HPDE6-E6E7 (cell line): ENCODE data around the gene C1QL2.

Experiments
- DNase-seq: peaks from one replicate; pipeline ENCODE4 v3.0.0; 2011; ENCODE audit warnings: missing footprints; ENCODE audit errors: extremely low spot score

The C1QL2 gene

GRCh38 chr2:119179202-119179601, 20.7 kb upstream of the C1QL2 start:
- DNase-seq, result no peak

DNA sequence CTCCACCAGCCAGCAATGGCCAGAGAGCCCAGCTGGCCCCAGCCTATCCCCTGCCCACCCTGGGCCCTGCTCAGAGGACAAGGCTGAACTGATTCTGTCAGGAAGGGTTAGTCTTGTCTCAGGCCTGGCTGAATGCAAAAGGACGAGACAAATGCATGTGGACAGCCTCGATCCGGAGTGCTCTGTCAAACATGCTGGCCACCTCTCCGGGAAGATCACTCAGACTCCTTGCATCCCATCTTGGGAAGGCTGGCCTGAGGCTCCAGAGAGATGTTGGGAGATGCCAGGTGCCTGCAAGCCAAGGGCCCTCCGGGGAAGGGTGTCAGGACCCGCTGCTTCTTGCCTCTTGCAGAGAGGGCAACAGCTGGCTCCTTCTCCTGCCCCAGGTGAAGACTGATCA, 20.2 kb upstream of the C1QL2 start:
- no peak for DNase-seq

DNA sequence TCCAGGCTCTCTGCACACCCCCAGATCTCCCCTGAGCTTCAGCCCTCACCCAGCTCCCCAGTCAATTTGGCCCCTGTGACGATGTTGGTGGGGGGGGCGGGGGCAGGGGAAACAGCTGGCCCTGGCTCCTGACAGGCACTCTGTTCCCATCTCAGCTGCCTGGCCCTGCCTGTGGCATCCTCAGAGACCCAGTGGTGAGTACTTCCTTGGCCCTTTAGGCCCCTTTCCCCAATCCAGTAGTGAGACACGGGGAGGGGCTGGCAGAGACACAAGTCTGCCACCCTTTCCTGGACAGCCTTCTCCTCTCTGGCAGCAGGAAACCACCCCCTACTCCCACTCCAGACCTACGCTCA, 19.3 kb upstream of the C1QL2 start:
- DNase-seq, result no peak

DNA sequence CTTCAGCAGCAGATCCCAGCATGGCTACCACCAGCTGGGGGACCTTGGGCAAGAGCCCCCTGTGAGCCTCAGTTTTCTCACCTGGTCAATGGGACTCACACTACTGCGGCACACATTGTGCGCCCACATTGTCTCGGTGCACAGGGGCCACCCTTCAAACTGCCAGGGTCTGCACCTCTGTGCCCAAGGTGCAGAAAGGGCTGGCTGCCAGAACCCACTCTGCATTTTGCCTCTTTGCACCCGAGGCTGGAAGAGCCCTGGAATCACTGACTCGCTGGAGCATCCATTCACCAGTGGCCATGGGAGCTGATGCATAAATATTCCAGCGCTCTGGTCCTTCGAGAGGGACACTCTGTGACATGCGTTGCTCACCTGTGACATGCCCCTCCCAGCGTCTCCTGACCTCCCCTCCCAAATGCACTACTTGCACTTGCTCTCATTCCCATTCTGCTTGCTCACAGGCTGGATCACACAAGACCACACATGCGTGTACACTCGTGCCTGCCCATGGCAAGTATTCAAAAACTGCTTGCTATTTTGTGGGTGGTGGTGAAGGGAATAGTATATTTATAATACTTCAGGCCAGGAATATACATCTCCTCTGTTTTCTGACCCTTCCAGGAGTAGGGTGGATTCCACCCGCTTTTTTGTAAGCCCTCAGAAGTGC, 18.8 kb upstream of the C1QL2 start:
- no peak for DNase-seq

DNA sequence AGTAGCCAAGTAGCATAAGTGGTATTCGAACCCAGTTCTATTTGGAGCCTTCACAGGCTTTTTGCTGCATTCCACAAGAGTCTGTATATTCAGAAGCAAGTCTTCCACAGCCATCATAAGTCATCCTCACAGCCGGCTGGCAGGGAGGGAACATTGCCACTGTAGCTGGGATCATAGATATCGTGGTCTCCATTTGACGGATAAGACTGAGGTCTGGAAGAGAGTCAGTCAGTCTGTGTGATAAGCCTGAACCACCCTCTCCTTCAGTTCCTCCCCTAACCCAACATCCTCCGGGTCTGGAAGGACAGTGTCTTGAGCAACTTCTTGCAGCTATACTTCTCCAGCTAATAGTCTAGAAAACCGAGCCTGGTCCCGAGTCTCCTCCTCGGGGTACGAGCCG, 17.0 kb upstream of the C1QL2 start:
- DNase-seq, result no peak

DNA sequence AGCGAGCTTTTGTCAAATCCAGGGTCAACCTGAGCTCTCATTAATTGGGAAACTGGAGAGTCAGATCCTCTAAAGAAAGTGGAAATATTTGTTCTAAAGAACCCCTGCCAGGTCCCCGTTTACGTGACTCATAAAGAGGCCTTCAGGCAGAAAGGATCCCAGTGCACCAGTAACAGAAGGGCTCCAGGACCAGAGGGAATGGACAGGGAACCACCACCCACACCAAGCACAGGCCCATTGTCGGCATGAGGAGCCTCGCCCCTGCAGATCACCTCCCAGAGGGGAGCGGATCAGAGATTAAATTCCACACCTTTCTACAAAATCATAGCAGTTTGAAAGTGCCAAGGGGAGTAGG, 16.4 kb upstream of the C1QL2 start:
- no peak for DNase-seq

DNA sequence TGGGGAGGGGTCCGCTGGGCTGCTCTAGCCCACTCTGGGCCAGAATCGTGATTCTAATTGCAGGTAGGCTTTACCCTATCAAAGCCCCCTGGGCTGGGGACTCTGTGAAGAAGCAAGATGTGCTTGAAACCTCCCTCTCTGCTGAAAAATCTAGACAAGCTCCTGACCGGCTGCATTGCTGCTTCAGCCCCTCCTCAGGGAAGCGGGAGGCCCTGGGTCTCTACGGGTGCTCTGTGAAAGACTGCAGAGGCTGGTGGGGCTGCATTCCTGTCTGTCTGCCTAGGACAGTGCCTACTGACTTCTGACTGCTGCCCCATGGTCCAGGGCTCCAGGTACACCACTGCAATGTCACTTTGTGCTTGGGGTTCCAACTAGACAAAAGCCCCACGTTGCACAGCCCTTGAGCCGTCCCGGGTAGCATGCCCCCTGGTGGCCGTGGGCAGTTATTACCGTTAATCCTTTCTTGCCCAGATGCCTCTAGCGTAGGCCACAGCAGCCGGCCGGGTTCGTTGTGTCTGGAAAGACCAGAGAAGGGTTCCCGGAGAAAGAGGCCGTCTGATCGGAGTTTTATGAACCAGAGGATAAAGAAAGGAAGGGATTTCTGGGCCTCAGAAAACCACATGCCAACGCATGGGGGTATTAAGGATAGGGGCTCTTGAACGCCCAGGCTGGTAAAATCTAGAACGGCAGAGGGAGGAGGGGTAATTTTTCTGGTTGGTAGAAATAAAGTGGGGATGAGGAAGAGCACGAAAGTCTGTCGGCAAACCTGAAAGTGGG, 15.9 kb upstream of the C1QL2 start:
- no peak for DNase-seq

DNA sequence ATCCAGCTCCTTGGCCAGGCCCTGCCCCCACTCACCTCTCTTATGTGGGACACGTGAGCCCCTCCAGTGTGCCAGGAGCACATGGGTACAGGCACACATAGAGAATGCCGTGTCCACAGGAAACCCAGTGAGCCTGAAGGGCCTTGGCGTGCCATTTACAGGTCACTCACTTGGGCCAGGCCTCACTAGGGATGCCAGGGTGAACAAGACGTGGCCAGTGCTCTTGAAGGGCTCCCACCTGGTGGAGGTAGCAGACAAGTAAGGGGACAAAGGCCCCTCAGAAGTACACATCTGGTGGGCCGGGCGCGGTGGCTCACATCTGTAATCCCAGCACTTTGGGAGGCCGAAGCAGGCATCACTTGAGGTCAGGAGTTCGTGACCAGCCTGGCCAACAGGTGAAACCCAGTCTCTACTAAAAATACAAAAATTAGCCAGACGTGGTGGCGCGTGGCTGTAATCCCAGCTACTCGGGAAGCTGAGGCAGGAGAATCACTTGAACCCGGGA, 15.1 kb upstream of the C1QL2 start:
- DNase-seq, result no peak

- no peak for DNase-seq
Observed at GRCh38 chr2:119170504-119170903, 12.0 kb upstream of the C1QL2 start.

DNA sequence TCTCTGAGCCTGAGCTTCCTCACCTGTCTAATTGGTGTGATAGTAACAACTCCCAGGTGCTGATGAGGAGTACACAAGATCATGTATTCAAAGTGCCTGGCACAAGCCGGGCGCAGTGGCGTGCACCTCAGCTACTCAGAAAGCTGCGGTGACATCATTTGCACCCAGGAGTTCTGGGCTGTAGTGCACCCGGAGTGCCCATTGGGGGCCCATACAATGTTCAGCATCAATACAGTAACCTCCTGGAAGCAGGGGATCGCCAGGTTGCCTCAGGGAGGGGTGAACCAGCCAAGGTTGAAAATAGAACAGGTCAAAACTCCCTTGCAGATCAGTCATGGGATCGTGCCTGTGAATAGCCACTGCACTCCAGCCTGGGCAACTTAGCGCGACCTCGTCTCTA, 11.2 kb upstream of the C1QL2 start:
- DNase-seq, result no peak

DNA sequence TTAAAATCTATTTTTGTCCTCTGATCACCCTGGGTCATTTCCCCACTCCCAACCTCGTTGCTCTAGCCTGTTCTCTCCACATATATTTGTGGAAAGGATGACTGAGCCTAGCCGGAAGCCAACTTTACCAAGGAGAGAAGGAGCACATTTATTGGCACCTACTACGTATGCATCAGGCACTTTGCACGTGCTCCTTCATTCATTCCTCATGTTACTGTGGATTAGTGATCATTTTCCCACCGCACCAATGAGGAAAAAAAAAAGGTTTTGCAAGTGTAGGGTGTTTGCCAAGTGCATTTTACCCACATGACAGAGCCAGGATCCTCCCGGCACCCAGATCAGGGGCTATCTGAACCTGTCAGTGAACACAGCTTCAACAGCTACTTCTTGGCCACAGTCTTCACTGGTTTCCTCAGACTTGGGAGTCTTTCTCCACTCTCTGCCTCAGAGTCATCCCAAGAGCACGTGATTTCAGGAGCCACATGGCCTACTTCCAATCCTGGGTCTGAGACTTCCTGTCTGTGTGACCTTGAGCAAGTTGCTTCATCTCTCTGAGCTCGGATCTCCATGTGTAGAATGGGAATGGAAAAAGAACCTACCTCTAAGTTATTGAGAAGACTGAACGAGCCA, 1.9 kb upstream of the C1QL2 start:
- DNase-seq, result no peak

DNA sequence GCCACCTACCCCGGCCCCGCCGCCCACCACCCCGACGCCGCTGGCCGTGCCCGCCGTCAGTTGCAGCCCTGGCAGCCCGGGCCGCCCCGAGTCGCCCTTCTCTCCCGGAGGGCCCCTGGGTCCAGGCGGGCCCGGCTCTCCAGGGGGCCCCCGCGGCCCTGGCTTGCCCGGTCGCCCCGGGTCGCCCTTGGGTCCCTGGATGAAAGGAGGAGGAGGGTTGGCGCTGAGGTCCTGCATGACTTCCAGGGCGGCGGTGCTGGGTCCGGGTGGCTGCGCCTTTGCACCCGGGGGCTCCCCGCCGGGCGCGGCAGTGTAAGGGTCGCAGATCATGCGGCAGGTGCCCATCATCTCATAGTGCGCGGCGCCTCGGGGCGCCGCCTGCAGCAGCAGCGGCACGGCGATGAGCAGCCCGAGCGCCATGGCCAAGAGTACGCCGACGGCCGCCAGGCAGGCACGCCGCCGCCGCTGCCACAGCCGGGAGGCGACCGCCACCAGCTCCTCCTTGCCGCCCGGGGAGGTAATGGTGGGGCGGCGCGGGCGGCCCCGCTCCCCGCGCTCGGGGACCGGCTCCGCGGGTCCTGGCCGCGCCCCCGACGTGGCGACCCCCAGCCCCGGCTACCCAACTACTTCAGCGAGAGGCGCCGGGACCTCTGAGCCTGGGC, 570 bp downstream of the C1QL2 start:
- no peak for DNase-seq

DNA sequence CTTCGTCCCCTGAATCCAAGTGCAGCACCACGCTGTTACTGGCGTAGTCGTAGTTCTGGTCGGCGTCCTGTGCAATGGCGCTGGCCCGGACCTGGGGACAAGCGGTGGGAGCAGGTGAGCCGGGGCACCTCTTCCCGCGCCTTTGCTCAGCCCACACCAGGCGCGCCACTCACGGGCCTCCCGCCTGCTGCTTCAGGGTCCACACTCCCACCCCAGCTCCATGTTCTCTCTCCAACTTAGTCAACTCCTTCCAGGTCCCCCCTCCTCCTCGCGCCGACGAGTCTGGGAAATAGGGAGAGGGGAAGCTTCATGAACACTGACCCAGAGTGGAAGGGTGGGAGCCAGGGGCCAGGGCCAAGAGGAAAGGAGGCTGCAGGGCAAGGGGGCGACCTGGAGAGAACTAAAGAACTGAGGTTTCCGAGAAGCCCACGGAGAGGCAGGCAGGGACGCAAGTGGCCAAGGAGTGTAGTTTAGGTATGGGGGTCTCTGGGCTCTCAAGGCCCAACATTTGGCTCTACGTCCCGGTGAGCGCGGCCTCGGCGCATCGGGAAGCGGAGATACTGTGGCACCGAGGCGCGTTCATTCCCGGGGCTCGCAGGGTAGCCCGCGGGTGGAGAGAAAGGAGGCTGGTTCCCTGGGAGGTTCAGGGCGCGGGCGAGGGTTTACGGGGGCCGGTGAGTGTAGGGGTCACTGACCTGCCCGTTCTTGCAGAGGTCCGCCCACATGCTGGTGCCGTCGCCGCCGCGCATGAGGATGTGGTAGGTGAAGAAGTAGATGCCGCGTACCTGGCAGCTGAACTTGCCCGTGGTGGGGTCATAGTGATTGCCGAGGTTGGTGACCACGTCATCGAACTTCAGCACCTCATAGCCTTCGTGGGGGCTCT, 1.4 kb downstream of the C1QL2 start:
- no peak for DNase-seq

- DNase-seq, result no peak
Observed at GRCh38 chr2:119156105-119156890, 2.3 kb downstream of the C1QL2 start.

DNA sequence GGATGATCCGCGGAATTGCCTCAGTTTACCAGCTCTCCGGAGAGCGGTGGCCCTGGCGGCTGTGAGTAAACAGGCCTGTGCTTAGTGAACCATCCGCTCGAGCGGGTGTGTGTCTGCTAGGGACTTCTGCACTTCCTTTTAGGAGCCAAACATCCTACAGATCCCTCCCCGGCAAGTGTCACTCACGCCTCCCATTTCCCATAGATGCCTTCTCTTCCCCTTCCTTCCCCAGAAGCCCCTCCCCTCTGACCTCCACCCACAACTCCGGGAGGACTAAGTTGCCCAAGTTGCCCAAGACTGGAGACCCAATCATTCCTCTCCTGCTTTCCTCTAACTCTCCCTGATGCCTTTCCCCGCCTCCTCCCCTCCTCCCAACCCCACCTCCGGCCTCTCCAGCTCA, 2.9 kb downstream of the C1QL2 start:
- DNase-seq, result no peak

DNA sequence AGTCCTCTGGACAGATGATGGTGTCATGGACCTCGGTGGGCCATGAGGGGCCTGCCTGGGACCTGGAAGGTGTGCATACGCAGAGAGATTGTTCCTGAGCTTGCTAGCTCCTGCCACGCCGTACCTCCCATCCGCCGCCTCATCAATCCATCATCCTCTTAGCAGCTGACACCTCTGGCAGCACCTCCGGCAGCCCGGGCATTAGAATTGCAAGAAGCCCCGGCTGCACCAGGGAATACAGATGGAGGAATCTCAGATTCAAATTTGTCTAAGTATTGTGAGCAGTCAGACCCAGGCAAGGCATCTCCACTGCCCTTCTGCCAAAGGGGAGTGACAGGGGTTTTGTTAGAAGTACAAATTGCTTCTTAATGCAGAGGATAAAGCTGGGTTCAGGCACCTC, 4.5 kb downstream of the C1QL2 start:
- no peak for DNase-seq

GRCh38 chr2:119149611-119150010, 8.9 kb downstream of the C1QL2 start:
- DNase-seq, result no peak

DNA sequence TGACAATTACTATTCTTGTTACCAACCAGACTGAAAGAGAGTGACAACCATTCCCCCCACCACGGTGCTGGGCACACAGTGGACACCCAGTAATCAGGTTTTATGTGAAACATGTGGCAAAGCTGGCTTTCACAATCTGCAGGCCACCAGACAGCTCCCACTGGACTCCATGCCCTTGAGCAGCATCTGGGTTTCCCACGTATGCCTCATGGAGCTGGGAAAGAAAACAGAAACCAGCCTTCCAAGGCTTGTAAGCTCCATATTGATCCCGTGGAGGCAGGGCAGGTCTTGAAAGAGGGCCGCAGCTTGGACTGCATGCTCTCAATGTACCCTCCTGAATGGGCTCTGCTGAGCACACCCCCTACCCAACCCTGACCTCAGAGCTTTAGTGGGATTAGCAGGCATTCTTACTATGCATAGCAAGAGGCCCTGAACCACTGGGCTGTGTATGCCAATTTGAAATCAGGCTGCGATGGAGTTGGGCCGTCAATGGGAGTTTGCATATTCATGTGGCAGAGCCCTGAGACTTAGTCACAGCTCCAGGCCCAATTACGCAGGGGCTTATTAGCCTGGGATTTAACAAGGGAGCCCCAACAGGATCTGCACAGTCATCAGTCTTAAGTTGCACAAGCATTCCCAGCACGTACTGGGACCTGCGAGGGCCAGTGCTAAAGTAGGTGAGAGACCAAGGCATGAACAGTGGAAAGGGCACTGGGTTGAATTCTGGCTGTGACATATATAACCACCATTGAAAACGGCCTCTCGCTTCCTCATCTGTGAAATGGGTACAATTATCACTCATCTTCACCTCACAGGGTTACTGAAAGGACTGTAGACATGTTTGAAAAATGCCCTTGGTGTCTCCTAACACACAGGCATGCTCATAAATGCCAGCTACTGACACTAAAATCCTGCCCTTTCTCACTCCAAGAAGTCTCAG, 10.5 kb downstream of the C1QL2 start:
- DNase-seq, result no peak

GRCh38 chr2:119144806-119145205, 13.7 kb downstream of the C1QL2 start:
- DNase-seq, result no peak

- no peak for DNase-seq
Observed at GRCh38 chr2:119142824-119143223, 15.7 kb downstream of the C1QL2 start.
